K562 (cell line): ENCODE results near the gene SPECC1L. TPM values are rescaled to one million over a fixed set of nuclear protein-coding genes. Genes with fewer than 3 reads are reported as not detected.

Experiments
- ATF3 ChIP-seq, 2 experiments: fragments of 450-650 bp in 1 of 2; sonication (generic) in 1 of 2; formaldehyde crosslinking in 1 of 2; IDR thresholded peaks in 1 of 2; conservative IDR thresholded peaks in 1 of 2; 2 replicates each; pipeline versions ENCODE4 v1.6.1 to v1.8.1; 2016 to 2023; ENCODE audit warnings: mild to moderate bottlenecking in 2 of 2, moderate library complexity in 2 of 2, inconsistent platforms in 1 of 2, missing genetic modification reagents in 1 of 2
- DPF2 ChIP-seq: fragments of 450-650 bp; IDR thresholded peaks from 2 replicates; pipeline ENCODE4 v1.6.1; 2016
- EHMT2 ChIP-seq: fragments of 450-650 bp; IDR thresholded peaks from 2 replicates; pipeline ENCODE4 v1.6.1; 2018; ENCODE audit warnings: antibody characterized with exemption
- FOSL1 ChIP-seq: fragments of 200-800 bp; sonication (Bioruptor generic); conservative IDR thresholded peaks from 2 replicates; pipeline ENCODE4 v1.6.1; 2016; ENCODE audit warnings: missing genetic modification characterization, missing compliant biosample characterization
- HDAC1 ChIP-seq, 2 experiments: fragments of 450-650 bp; IDR thresholded peaks; 2 replicates each; pipeline ENCODE4 v1.6.1; 2016 to 2017; ENCODE audit warnings: inconsistent platforms in 1 of 2, mild to moderate bottlenecking in 1 of 2, moderate library complexity in 1 of 2
- JUND ChIP-seq, 2 experiments: IDR thresholded peaks; 2 replicates in 1 of 2; 3 replicates in 1 of 2; pipeline ENCODE4 v1.6.1; 2011; ENCODE audit warnings: borderline replicate concordance in 2 of 2, low read depth in 2 of 2, low read length in 2 of 2, improper control_type of control experiment in 1 of 2, missing biosample characterization in 1 of 2, missing genetic modification characterization in 1 of 2, missing genetic modification reagents in 1 of 2
- NR2F6 ChIP-seq: fragments of 450-650 bp; formaldehyde crosslinking; IDR thresholded peaks from 2 replicates; pipeline ENCODE4 v1.4.0; 2020; ENCODE audit warnings: mild to moderate bottlenecking
- PBX2 ChIP-seq, 2 experiments: IDR thresholded peaks in 1 of 2; conservative IDR thresholded peaks in 1 of 2; 2 replicates each; pipeline ENCODE4 v1.6.1; 2016; ENCODE audit warnings: low read depth in 2 of 2, mild to moderate bottlenecking in 1 of 2, missing compliant biosample characterization in 1 of 2, missing genetic modification characterization in 1 of 2, moderate library complexity in 1 of 2
- PKNOX1 ChIP-seq: fragments of 450-650 bp; IDR thresholded peaks from 2 replicates; pipeline ENCODE4 v1.6.1; 2016
- RFX7 ChIP-seq: fragments of 250-450 bp; sonication (Bioruptor Pico); IDR thresholded peaks from 2 replicates; pipeline ENCODE4 v1.5.1; 2021; ENCODE audit warnings: mild to moderate bottlenecking
- RHOXF2B ChIP-seq: fragments of 250-450 bp; sonication (Bioruptor Pico); conservative IDR thresholded peaks from 2 replicates; pipeline ENCODE4 v1.5.1; 2021
- SIX5 ChIP-seq, 2 experiments: IDR thresholded peaks; 2 replicates each; pipeline ENCODE4 v1.6.1; 2011; ENCODE audit warnings: low read length in 2 of 2, borderline replicate concordance in 1 of 2, low read depth in 1 of 2, mild to moderate bottlenecking in 1 of 2, moderate library complexity in 1 of 2; ENCODE audit not compliant: insufficient read depth in 1 of 2
- SMARCA4 ChIP-seq: fragments of 450-650 bp; IDR thresholded peaks from 2 replicates; pipeline ENCODE4 v1.6.1; 2016
- SMARCC2 ChIP-seq: fragments of 450-650 bp; IDR thresholded peaks from 2 replicates; pipeline ENCODE4 v1.6.1; 2017; ENCODE audit warnings: antibody characterized with exemption, moderate library complexity, mild to moderate bottlenecking, low read depth
- U2AF1 ChIP-seq: fragments of 200-400 bp; formaldehyde crosslinking; optimal IDR thresholded peaks from 2 replicates; pipeline ENCODE3; 2017; ENCODE audit warnings: mild to moderate bottlenecking, low read depth, low read length, moderate library complexity
- ZNF316 ChIP-seq: fragments of 450-650 bp; IDR thresholded peaks from 2 replicates; pipeline ENCODE4 v1.6.1; 2016
- ZNF592 ChIP-seq: fragments of 450-650 bp; IDR thresholded peaks from 2 replicates; pipeline ENCODE4 v1.6.1; 2017; ENCODE audit warnings: antibody characterized with exemption, mild to moderate bottlenecking
- ZNF699 ChIP-seq: fragments of 250-450 bp; sonication (Bioruptor Pico); IDR thresholded peaks from 2 replicates; pipeline ENCODE4 v1.8.0; 2021; ENCODE audit warnings: mild to moderate bottlenecking, moderate library complexity; ENCODE audit not compliant: insufficient replicate concordance
- polyA plus RNA-seq, 8 experiments: library from polyadenylated mRNA; depleted of rRNA in 4 of 8; stranded (reverse) in 5 of 8; unstranded in 3 of 8; fragments of >200 nt; fragmentation: Nextera tagmentation in 2 of 8; fragmentation: Illumina TruSeq in 1 of 8; extraction: Ambion mirVana in 2 of 8; extraction: Trizol in 1 of 8; gene quantifications; 2 replicates each; pipeline versions ENCODE4 v1.2.1 to v1.2.3, GENCODE V29; 2011 to 2014; ENCODE audit warnings: inconsistent platforms in 1 of 8, missing spikeins in 1 of 8
- total RNA-seq, 7 experiments: library from RNA; depleted of rRNA in 6 of 7; stranded (reverse); fragments of >200 nt in 6 of 7; fragmentation: Illumina TruSeq in 2 of 7; extraction: Trizol in 2 of 7; gene quantifications; 2 replicates each; pipeline versions ENCODE4 v1.2.1 to v1.2.3, GENCODE V29; 2011 to 2021; ENCODE audit warnings: low replicate concordance in 1 of 7

The SPECC1L gene
- total and polyA plus RNA-seq, 9 of the 15 experiments (the other 6 are each of a cell fraction or from before 2014, with no cell fraction given): 1.4 to 27.9 (median 14.5) TPM

- TF ChIP-seq RFX7 (CRISPR knock-in tag) (no peak), EHMT2 (peak; percentile 64), FOSL1 (tag) (peak; percentile 79), SMARCA4 (peak; percentile 89), U2AF1 (no peak), JUND (IDR thresholded peaks at IDR 0.05; ENCODE audit: borderline replicate concordance, low read depth, low read length) (peak; percentile 93), JUND (tag; IDR thresholded peaks at IDR 0.05; ENCODE audit: borderline replicate concordance, low read depth, low read length) (peak; percentile 81; the same call in 1 of the 3 replicates), ATF3 (IDR thresholded peaks at IDR 0.05) (peak; percentile 86), ATF3 (CRISPR knock-in tag; conservative IDR thresholded peaks at IDR 0.05) (no peak), ZNF316 (no peak), SIX5 (IDR thresholded peaks at IDR 0.05; ENCODE audit: borderline replicate concordance in 1 of 2, insufficient read depth in 1 of 2, low read depth in 1 of 2, low read length in 2 of 2) (no peak), PKNOX1 (peak; percentile 93), NR2F6 (CRISPR knock-in tag) (no peak), ZNF699 (CRISPR knock-in tag) (no peak), HDAC1 (IDR thresholded peaks at IDR 0.05) (0 out of 4 replicates have a peak, but pooled peaks of 1 of the 2 experiments have one; percentile 42), RHOXF2B (CRISPR knock-in tag) (no peak), PBX2 (CRISPR knock-in tag; IDR thresholded peaks at IDR 0.05; ENCODE audit: low read depth) (no peak), PBX2 (tag; conservative IDR thresholded peaks at IDR 0.05; ENCODE audit: low read depth) (peak; percentile 55; the same call in 1 of the 2 replicates), DPF2 (peak; percentile 89), SMARCC2 (peak; percentile 56; the same call in 1 of the 2 replicates), ZNF592 (0 out of 2 replicates have a peak, but pooled peaks have one; percentile 30)
These were observed 14.1 kb downstream of the SPECC1L start (continued) for GRCh38 chr22:24284747-24285203.
